ENCODE data around the gene RABGGTA.
A peak's percentile ranks its signal among the peaks of the same experiment; 100 is the strongest.

Gene RABGGTA

DNA sequence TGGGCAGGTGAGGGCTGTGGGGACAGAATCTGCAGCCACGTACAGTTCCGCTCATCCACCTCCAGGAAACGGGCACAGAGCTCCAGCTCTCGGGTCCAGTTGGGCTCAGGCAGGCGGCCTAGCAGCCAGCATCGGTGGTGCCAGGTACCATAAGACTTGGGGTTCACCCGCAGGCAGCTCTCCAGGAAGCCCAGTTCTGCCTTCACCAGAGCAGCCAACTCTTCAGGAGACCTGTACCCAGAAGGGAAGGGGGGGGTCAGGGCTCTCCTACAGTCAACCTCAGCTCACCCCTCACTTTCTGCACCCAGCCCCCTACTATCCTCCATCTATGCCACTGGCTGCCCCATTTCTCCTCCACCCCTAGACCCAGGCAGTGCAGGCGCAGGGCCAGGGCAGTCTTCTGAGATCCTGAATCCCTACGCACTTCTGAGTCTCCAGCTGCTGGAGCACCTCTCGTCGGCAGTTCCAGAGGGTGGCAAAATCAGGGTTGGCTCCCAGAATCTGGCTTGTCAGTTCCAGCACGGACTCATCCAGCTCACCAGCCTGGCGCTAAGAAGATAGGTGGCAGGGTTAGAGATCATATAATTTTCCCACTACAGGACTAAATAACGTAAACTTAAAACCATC, 1.4 kb downstream of the RABGGTA start:
- no peak for DNase-seq (ENCODE audit: low read depth)
- H3K4me3 ChIP-seq (ENCODE audit: low read depth, low read length), result peak overlapping the region; percentile 68; the same call in 1 of the 2 replicates

DNA sequence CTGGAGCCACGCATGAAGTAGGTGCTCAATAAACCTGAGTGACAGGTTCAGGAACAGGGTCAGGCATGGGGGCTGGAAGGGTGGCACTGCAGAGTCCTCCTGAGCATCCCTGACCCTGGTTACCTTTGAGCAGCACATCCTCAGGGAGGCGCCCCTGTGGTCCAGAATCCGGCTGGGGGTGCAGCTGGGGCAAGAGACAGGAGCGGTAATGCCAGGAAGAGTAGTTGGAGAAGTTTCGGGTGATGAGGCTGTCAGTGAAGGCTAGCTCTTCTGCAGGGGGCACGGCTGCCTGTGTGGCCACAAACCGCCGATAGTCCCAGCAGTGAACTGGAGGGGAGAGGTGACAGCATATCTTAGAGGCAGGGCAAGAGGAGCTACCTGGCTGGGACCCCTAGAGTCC, 2.0 kb downstream of the RABGGTA start:
- TF ChIP-seq, protein P1, sequence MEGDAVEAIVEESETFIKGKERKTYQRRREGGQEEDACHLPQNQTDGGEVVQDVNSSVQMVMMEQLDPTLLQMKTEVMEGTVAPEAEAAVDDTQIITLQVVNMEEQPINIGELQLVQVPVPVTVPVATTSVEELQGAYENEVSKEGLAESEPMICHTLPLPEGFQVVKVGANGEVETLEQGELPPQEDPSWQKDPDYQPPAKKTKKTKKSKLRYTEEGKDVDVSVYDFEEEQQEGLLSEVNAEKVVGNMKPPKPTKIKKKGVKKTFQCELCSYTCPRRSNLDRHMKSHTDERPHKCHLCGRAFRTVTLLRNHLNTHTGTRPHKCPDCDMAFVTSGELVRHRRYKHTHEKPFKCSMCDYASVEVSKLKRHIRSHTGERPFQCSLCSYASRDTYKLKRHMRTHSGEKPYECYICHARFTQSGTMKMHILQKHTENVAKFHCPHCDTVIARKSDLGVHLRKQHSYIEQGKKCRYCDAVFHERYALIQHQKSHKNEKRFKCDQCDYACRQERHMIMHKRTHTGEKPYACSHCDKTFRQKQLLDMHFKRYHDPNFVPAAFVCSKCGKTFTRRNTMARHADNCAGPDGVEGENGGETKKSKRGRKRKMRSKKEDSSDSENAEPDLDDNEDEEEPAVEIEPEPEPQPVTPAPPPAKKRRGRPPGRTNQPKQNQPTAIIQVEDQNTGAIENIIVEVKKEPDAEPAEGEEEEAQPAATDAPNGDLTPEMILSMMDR (IDR thresholded peaks at IDR 0.05; ENCODE audit: low read depth, low read length, missing control alignments), result no peak
- no peak overlapping the region for H3K4me3 ChIP-seq (ENCODE audit: low read depth, low read length)
- no peak for DNase-seq (ENCODE audit: low read depth)

More for the DNA sequence above, 1.4 kb downstream of the RABGGTA start:
- TF ChIP-seq, protein P1 (IDR thresholded peaks at IDR 0.05; ENCODE audit: low read depth, low read length, missing control alignments), result no peak

GRCh38 chr14:24268225-24268624, 3.2 kb downstream of the RABGGTA start:
- no peak for DNase-seq (ENCODE audit: low read depth)
- TF ChIP-seq, protein P1 (IDR thresholded peaks at IDR 0.05; ENCODE audit: low read depth, low read length, missing control alignments), result no peak

GRCh38 chr14:24267516-24267915, 3.9 kb downstream of the RABGGTA start:
- no peak overlapping the region for H3K4me3 ChIP-seq (ENCODE audit: low read depth, low read length)
- TF ChIP-seq, protein P1 (IDR thresholded peaks at IDR 0.05; ENCODE audit: low read depth, low read length, missing control alignments), result no peak
- no peak for DNase-seq (ENCODE audit: low read depth)

More at GRCh38 chr14:24268225-24268624, 3.2 kb downstream of the RABGGTA start:
- H3K4me3 ChIP-seq (ENCODE audit: low read depth, low read length), result no peak overlapping the region

DNA sequence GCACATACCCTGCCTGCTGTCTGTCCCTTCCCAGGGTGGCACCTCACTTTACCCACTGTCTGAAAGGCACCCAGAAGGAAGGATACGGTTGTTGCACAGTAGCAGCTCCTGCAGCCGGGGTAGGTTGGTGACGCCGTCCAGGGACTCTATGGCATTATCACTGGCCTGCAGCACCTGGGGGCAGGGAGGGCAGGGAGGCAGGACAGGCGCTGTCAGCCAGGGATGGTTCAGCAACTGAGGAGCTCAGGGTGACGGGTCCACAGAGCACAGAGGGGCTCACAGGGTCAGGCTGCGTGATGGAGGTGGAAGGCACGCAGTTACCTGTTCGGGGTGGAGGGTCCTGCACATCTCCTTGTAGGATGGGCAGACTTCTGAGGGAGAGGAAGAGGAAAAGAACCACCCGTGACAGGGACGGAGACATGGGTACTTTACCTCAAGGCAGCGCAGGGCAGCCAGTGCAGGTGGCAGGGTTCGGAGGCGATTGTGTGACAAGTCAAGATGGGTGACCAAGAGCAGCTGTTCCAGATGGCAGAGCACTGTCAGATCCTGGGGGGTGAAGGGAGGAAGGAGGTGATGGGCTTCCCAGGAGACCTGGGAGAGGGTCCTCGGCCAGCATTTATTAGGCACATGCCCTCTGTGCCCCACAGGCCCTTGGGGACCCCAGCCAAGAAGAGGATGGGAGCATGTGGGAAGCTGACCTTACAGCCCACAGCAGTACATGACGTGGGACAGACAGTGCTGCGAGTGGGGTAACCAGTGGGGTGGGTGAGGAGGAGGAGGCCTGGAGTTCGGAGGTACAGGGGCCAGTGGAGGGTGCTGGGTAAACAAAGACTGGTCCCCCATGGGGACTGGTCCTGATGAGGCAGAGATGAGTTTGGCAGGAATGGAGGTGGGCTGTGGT, 4.8 kb downstream of the RABGGTA start:
- no peak for DNase-seq (ENCODE audit: low read depth)
- no peak overlapping the region for H3K4me3 ChIP-seq (ENCODE audit: low read depth, low read length)
- TF ChIP-seq, protein P1 (IDR thresholded peaks at IDR 0.05; ENCODE audit: low read depth, low read length, missing control alignments), result no peak

DNA sequence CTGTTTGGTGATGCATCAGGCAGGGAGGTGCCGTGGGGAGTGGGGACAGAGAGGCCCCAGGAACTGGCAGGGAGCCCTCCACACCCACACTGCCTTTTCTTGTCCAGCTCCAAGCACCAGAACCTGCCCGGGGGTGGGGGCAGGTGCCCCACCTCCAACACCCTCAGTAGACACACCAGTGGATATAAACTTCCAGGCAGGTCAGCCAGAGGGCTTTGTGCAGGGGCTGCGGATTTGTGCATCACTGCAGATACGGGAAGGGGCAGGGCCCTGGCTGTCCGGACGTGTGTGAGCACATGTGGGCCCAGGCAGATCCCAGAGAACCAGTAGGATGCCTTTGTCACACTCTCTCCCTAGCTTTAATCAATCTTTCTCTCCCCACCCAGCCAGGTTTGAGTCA, 7.1 kb downstream of the RABGGTA start:
- no peak overlapping the region for H3K4me3 ChIP-seq (ENCODE audit: low read depth, low read length)
- no peak for DNase-seq (ENCODE audit: low read depth)
- TF ChIP-seq, protein P1 (IDR thresholded peaks at IDR 0.05; ENCODE audit: low read depth, low read length, missing control alignments), result no peak

Measured in GM12864 (cell line).